Endothelial cell (in vitro differentiated cells): ENCODE results near the gene GTF2H2. TPM values are rescaled to one million over a fixed set of nuclear protein-coding genes. Genes with fewer than 3 reads are reported as not detected.
"Not testable (repeated sequence)": the region's sequence is repeated elsewhere in the genome, so short reads cannot be mapped to it uniquely, and the experiment has no call there.

Experiments
- DNase-seq: peaks from one replicate; pipeline ENCODE4 v3.0.0; 2021; ENCODE audit warnings: low spot score
- H3K27ac Mint-ChIP-seq: one replicate; pipeline ENCODE4 v1.8.0; 2021; ENCODE audit warnings: mixed read lengths, inconsistent platforms; ENCODE audit not compliant: unreplicated experiment
- H3K27me3 Mint-ChIP-seq: one replicate; pipeline ENCODE4 v1.8.0; 2021; ENCODE audit warnings: mild to moderate bottlenecking, moderate library complexity, mixed read lengths, inconsistent platforms; ENCODE audit not compliant: unreplicated experiment
- H3K36me3 Mint-ChIP-seq: one replicate; pipeline ENCODE4 v1.8.0; 2021; ENCODE audit warnings: mild to moderate bottlenecking, low read depth, mixed read lengths, inconsistent platforms; ENCODE audit not compliant: unreplicated experiment
- H3K4me1 Mint-ChIP-seq: one replicate; pipeline ENCODE4 v1.8.0; 2021; ENCODE audit warnings: mild to moderate bottlenecking, mixed read lengths, inconsistent platforms; ENCODE audit not compliant: unreplicated experiment
- H3K4me3 Mint-ChIP-seq: one replicate; pipeline ENCODE4 v1.8.0; 2021; ENCODE audit warnings: mild to moderate bottlenecking, mixed read lengths, inconsistent platforms; ENCODE audit not compliant: unreplicated experiment
- H3K9me3 Mint-ChIP-seq: one replicate; pipeline ENCODE4 v1.8.0; 2021; ENCODE audit warnings: mixed read lengths, inconsistent platforms; ENCODE audit not compliant: unreplicated experiment
- long read RNA-seq: library from polyadenylated mRNA; unstranded; transcript quantifications from one replicate; pipeline ENCODE4 v2.0.0, GENCODE V29; 2020; ENCODE audit not compliant: unreplicated experiment
- total RNA-seq: library from RNA; stranded (reverse); fragmentation: NEBNext Ultra II Directional; extraction: Animal tissue kit (Norgen Biotek cat#: 25700); gene quantifications from one replicate; pipeline ENCODE4 v1.2.1, GENCODE V29; 2021; ENCODE audit not compliant: unreplicated experiment

Gene GTF2H2
- 13.6 TPM for total RNA-seq
- long read RNA-seq, partial matches to known transcripts = 1 of 5 reads
- long read RNA-seq, other reads (novel, unspliced or antisense) = 3 of 5 reads

GRCh38 chr5:71067262-71067928 is at the start of gene GTF2H2:
Gene GTF2H2, minus strand, starts transcription at chr5:71067676. Its CDS starts 4,913 bp downstream, at chr5:71062763.
- not testable (repeated sequence) for H3K9me3 Mint-ChIP-seq, H3K4me3 Mint-ChIP-seq, H3K4me1 Mint-ChIP-seq, DNase-seq, H3K27me3 Mint-ChIP-seq, H3K27ac Mint-ChIP-seq, H3K36me3 Mint-ChIP-seq

DNA sequence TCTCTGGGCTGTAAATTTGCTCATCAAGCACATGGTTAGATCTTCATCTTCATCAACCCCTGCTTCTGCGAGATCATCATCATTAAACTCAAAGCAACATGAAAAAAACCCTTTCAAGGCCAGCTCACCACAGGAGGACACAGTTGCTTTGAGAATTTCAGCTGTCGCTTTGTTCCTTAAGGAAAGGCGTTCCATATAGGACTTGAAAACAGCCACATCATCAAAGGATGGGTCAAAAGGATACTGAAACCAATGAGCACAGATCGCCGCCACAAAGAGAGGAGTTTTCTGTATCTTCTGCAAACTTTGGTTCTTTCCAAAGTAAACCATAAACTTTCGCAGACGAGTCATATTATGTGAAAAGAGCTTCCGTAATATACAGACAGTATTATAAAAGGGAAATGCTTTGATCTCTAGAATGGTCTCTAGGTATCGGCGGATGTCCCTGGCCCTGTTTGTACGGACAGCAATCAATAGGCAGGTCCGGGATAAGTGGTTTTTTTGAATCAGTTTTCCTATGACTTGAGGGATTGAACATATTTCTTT is 42.3 kb upstream of the GTF2H2 start:
- H3K9me3 Mint-ChIP-seq, H3K36me3 Mint-ChIP-seq, H3K4me3 Mint-ChIP-seq, H3K27me3 Mint-ChIP-seq, H3K4me1 Mint-ChIP-seq, H3K27ac Mint-ChIP-seq, DNase-seq: not testable (repeated sequence)

GRCh38 chr5:71099996-71100395 is 32.5 kb upstream of the GTF2H2 start:
- H3K9me3 Mint-ChIP-seq, H3K36me3 Mint-ChIP-seq, H3K27ac Mint-ChIP-seq, DNase-seq, H3K4me1 Mint-ChIP-seq, H3K27me3 Mint-ChIP-seq, H3K4me3 Mint-ChIP-seq: not testable (repeated sequence)

- not testable (repeated sequence) for DNase-seq, H3K27ac Mint-ChIP-seq, H3K36me3 Mint-ChIP-seq, H3K9me3 Mint-ChIP-seq, H3K4me1 Mint-ChIP-seq, H3K27me3 Mint-ChIP-seq, H3K4me3 Mint-ChIP-seq
These were observed 30.4 kb upstream of the GTF2H2 start for GRCh38 chr5:71097930-71098203.

- H3K4me1 Mint-ChIP-seq, H3K36me3 Mint-ChIP-seq, H3K4me3 Mint-ChIP-seq, H3K27ac Mint-ChIP-seq, DNase-seq, H3K9me3 Mint-ChIP-seq, H3K27me3 Mint-ChIP-seq: not testable (repeated sequence)
These were observed 29.9 kb upstream of the GTF2H2 start for GRCh38 chr5:71097173-71097929.

DNA sequence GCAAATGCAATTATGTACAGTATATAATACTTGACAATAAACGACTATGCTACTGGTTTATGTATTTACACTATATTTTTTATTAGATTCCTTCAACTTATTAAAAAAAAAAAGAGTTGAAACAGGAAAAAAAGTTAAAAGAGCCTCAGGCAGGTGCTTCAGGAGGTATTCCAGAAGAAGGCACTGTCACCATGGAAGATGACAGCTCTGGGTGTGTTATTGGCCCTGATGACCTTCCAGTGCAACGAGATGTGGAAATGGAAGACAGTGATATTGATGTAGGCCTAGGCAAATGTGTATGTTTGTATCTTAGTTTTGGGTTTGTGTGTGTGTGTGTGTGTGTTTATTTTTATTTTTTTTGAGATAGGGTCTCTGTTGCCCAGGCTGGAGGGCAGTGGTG is 22.3 kb upstream of the GTF2H2 start:
- H3K4me3 Mint-ChIP-seq, DNase-seq, H3K36me3 Mint-ChIP-seq, H3K27me3 Mint-ChIP-seq, H3K9me3 Mint-ChIP-seq, H3K27ac Mint-ChIP-seq, H3K4me1 Mint-ChIP-seq: not testable (repeated sequence)

DNA sequence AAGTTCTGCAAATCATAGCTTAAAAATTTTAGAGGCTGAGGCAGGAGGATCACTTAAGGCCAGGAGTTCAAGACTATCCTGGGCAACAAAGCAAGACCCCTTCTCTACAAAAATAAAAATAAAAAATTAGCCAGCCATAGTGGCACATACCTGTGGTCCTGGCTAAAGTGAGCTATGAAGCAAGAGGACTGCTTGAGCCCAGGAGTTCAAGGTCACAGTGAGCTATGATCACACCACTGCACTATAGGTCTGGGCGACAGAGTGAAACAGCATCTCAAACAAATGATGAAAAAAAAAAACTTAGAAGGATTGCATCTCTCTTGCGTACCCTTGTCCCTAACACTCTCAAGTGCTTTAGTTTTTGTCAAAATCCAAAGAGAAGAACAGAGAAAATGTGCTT is 21.3 kb upstream of the GTF2H2 start:
- not testable (repeated sequence) for H3K27ac Mint-ChIP-seq, H3K4me1 Mint-ChIP-seq, H3K27me3 Mint-ChIP-seq, H3K36me3 Mint-ChIP-seq, DNase-seq, H3K9me3 Mint-ChIP-seq, H3K4me3 Mint-ChIP-seq

- H3K27me3 Mint-ChIP-seq, H3K9me3 Mint-ChIP-seq, H3K4me3 Mint-ChIP-seq, H3K27ac Mint-ChIP-seq, DNase-seq, H3K36me3 Mint-ChIP-seq, H3K4me1 Mint-ChIP-seq: not testable (repeated sequence)
These were observed 18.7 kb upstream of the GTF2H2 start for GRCh38 chr5:71086145-71086544.

DNA sequence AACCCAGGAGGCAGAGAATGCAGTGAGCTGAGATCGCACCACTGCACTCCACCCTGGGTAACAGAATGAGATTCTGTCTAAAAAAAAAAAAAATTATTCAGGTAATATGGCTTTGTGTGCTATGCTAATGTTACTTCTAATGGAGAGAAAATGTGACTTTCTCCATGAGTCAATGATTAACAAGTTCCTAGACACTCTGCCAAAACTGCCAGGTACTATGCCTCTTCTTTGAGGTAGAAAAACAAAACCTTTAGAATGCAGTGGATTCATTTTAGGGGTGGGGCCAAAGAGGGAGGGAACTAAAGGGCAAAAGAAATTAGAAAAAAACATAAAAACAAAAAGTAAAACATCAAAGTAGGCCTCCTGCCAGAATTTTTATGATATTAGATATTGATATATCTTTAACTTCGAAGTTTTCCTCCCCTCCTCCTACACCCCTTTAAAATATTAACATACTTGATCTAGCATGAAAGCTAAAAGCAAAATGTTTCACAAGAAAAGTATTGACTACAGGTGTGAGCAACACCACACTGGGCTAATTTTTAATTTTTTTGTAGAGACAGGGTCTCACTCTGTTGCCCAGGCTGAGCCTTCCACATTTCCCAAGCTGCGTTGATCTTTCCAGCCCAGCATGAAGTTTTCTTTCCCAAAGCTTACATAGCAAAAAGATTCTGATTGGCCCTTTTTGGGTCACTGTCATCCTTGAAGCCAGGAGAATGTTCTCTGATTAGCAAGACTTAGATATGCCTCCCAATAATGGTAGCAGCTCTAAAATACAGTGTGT is 17.0 kb upstream of the GTF2H2 start:
- H3K4me3 Mint-ChIP-seq, H3K4me1 Mint-ChIP-seq, H3K36me3 Mint-ChIP-seq, DNase-seq, H3K27me3 Mint-ChIP-seq, H3K27ac Mint-ChIP-seq, H3K9me3 Mint-ChIP-seq: not testable (repeated sequence)

- not testable (repeated sequence) for DNase-seq, H3K4me3 Mint-ChIP-seq, H3K4me1 Mint-ChIP-seq, H3K27ac Mint-ChIP-seq, H3K9me3 Mint-ChIP-seq, H3K27me3 Mint-ChIP-seq, H3K36me3 Mint-ChIP-seq
These were observed 15.4 kb upstream of the GTF2H2 start for GRCh38 chr5:71082898-71083297.

GRCh38 chr5:71082340-71082739 is 14.9 kb upstream of the GTF2H2 start:
- not testable (repeated sequence) for H3K9me3 Mint-ChIP-seq, H3K4me1 Mint-ChIP-seq, DNase-seq, H3K4me3 Mint-ChIP-seq, H3K36me3 Mint-ChIP-seq, H3K27me3 Mint-ChIP-seq, H3K27ac Mint-ChIP-seq

- H3K27me3 Mint-ChIP-seq, H3K27ac Mint-ChIP-seq, H3K4me1 Mint-ChIP-seq, DNase-seq, H3K4me3 Mint-ChIP-seq, H3K9me3 Mint-ChIP-seq, H3K36me3 Mint-ChIP-seq: not testable (repeated sequence)
These were observed 6.2 kb downstream of the GTF2H2 start for GRCh38 chr5:71061322-71061721.
